Osteoblast (primary cell): Measurements from ENCODE around the gene BCAR3. TPM values are rescaled to one million over a fixed set of nuclear protein-coding genes. Genes with fewer than 3 reads are reported as not detected.

Experiments used
- DNase-seq: peaks from one replicate; pipeline ENCODE4 v3.0.0; 2011; ENCODE audit warnings: low spot score, mixed read lengths; ENCODE audit not compliant: insufficient read length; ENCODE audit errors: missing footprints
- H2AFZ ChIP-seq: 2 replicates; pipeline ENCODE4 v1.6.0; 2011; ENCODE audit warnings: mild to moderate bottlenecking, low read length
- H3K27ac ChIP-seq: 2 replicates; pipeline ENCODE4 v1.5.1; 2011; ENCODE audit warnings: mild to moderate bottlenecking, low read depth, low read length, moderate library complexity
- H3K27me3 ChIP-seq: 2 replicates; pipeline ENCODE4 v1.6.0; 2012; ENCODE audit warnings: mild to moderate bottlenecking, control low read depth, inconsistent platforms, low read length, moderate library complexity; ENCODE audit not compliant: insufficient read depth
- H3K36me3 ChIP-seq: 2 replicates; pipeline ENCODE4 v1.5.1; 2011; ENCODE audit warnings: mild to moderate bottlenecking, low read length, control low read depth, moderate library complexity; ENCODE audit not compliant: insufficient read depth
- H3K4me1 ChIP-seq: 2 replicates; pipeline ENCODE4 v1.5.1; 2011; ENCODE audit warnings: mild to moderate bottlenecking, low read length, control low read depth, moderate library complexity; ENCODE audit not compliant: insufficient read depth
- H3K4me2 ChIP-seq: 2 replicates; pipeline ENCODE4 v1.6.0; 2011; ENCODE audit warnings: mild to moderate bottlenecking, low read length; ENCODE audit not compliant: insufficient read depth
- H3K4me3 ChIP-seq: fragments of 200-600 bp; sonication (generic); 3 replicates; pipeline ENCODE4 v1.5.1; 2012; ENCODE audit warnings: mild to moderate bottlenecking, low read length, inconsistent platforms; ENCODE audit not compliant: insufficient read depth
- H3K79me2 ChIP-seq: 2 replicates; pipeline ENCODE4 v1.6.0; 2012; ENCODE audit warnings: mild to moderate bottlenecking, low read length, control low read depth, inconsistent platforms; ENCODE audit not compliant: insufficient read depth
- H3K9me3 ChIP-seq: 2 replicates; pipeline ENCODE4 v1.5.1; 2011; ENCODE audit warnings: low read depth, low read length, control low read depth
- H4K20me1 ChIP-seq: 2 replicates; pipeline ENCODE4 v1.6.0; 2012; ENCODE audit warnings: mild to moderate bottlenecking, low read length, control low read depth; ENCODE audit not compliant: insufficient read depth
- total RNA-seq: library from RNA; depleted of rRNA; stranded (reverse); fragments of >200 nt; gene quantifications from 2 replicates; pipeline ENCODE4 v1.2.3, GENCODE V29; 2012
- TF ChIP-seq, protein P1 (sequence below): IDR thresholded peaks from 2 replicates; pipeline ENCODE4 v1.5.1; 2011; ENCODE audit warnings: mild to moderate bottlenecking, low read depth, low read length, moderate library complexity; ENCODE audit errors: extremely low read depth

The BCAR3 gene
- total RNA-seq, 1 donor = 34.0 TPM

GRCh38 chr1:93612510-93612909 lies 69.1 kb downstream of the BCAR3 start:
- Histone ChIP-seq H3K36me3 (no peaks in the 10 kb centered on the region), H3K4me2 (peak overlapping the region; percentile 26), H3K79me2 (peaks cover 90% of the 10 kb centered on the region), H3K27ac (peak overlapping the region; percentile 24), H3K4me1 (peaks cover 83% of the 10 kb centered on the region), H3K4me3 (no peak overlapping the region), H2AFZ (no peak overlapping the region), H3K27me3 (no peaks in the 10 kb centered on the region), H4K20me1 (peaks cover 17% of the 10 kb centered on the region), H3K9me3 (no peaks in the 10 kb centered on the region)
- TF ChIP-seq, protein P1, sequence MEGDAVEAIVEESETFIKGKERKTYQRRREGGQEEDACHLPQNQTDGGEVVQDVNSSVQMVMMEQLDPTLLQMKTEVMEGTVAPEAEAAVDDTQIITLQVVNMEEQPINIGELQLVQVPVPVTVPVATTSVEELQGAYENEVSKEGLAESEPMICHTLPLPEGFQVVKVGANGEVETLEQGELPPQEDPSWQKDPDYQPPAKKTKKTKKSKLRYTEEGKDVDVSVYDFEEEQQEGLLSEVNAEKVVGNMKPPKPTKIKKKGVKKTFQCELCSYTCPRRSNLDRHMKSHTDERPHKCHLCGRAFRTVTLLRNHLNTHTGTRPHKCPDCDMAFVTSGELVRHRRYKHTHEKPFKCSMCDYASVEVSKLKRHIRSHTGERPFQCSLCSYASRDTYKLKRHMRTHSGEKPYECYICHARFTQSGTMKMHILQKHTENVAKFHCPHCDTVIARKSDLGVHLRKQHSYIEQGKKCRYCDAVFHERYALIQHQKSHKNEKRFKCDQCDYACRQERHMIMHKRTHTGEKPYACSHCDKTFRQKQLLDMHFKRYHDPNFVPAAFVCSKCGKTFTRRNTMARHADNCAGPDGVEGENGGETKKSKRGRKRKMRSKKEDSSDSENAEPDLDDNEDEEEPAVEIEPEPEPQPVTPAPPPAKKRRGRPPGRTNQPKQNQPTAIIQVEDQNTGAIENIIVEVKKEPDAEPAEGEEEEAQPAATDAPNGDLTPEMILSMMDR = no peak
- DNase-seq = no peak

DNA sequence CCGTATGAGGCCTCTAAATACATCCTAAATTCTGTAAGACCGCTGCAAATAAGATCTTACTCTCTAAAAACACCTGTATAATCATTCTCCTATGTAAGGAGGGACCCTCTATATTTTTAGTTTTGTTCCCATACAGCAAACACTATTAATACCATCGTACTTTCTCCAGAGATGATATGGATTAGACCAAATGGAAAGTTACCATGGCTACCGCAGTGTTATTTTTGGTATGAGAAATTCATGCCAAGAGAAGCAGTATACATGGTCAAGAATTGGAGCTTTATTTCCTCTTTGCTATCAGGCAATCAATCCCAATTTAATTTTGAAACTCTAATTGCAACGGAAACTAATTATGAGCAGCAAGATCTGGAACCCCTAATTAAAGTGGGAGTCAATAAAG lies 70.0 kb downstream of the BCAR3 start:
- Histone ChIP-seq H4K20me1 (peaks cover 25% of the 10 kb centered on the region), H3K4me1 (peaks cover 78% of the 10 kb centered on the region), H3K79me2 (peaks cover 90% of the 10 kb centered on the region), H3K36me3 (no peaks in the 10 kb centered on the region), H3K27ac (peak overlapping the region; percentile 24), H3K4me3 (no peak overlapping the region), H3K4me2 (no peak overlapping the region), H3K9me3 (no peaks in the 10 kb centered on the region), H2AFZ (no peak overlapping the region), H3K27me3 (no peaks in the 10 kb centered on the region)
- DNase-seq = no peak
- TF ChIP-seq, protein P1 = no peak

GRCh38 chr1:93609536-93609935 lies 72.1 kb downstream of the BCAR3 start:
- Histone ChIP-seq H3K9me3 (no peaks in the 10 kb centered on the region), H4K20me1 (peaks cover 28% of the 10 kb centered on the region), H3K4me1 (peaks cover 76% of the 10 kb centered on the region), H3K79me2 (peaks cover 94% of the 10 kb centered on the region), H3K27me3 (no peaks in the 10 kb centered on the region), H3K36me3 (no peaks in the 10 kb centered on the region), H2AFZ (no peak overlapping the region), H3K4me3 (no peak overlapping the region), H3K4me2 (no peak overlapping the region), H3K27ac (peak overlapping the region; percentile 85)
- TF ChIP-seq, protein P1 = no peak
- DNase-seq = no peak

GRCh38 chr1:93608187-93609109 lies 73.2 kb downstream of the BCAR3 start:
- no peaks in the 10 kb centered on the region for H3K9me3 ChIP-seq
- TF ChIP-seq, protein P1 = peak; percentile 7
- peaks cover 65% of the 10 kb centered on the region for H3K4me1 ChIP-seq
- H3K4me3 ChIP-seq = peak overlapping the region; percentile 21
- H2AFZ ChIP-seq = no peak overlapping the region
- no peaks in the 10 kb centered on the region for H3K36me3 ChIP-seq
- H3K27me3 ChIP-seq = no peaks in the 10 kb centered on the region
- H3K79me2 ChIP-seq = peaks cover 94% of the 10 kb centered on the region
- H3K27ac ChIP-seq = peak overlapping the region; percentile 85
- no peak for DNase-seq
- H3K4me2 ChIP-seq = peak overlapping the region; percentile 47
- peaks cover 34% of the 10 kb centered on the region for H4K20me1 ChIP-seq
